GM23338 (cell line): ENCODE data around the gene CCDC81. TPM values are rescaled to one million over a fixed set of nuclear protein-coding genes. Genes with fewer than 3 reads are reported as not detected.
A peak's percentile ranks its signal among the peaks of the same experiment; 100 is the strongest.

Experiments
- ATAC-seq: fragments of 200-7000 bp; cut with Tn5 transposase; 3 replicates; pipeline ENCODE4 v1.9.1; 2020
- DNase-seq: peaks from one replicate; pipeline ENCODE4 v3.0.0-alpha.2; 2015; ENCODE audit warnings: low spot score
- H2AFZ ChIP-seq: fragments of 200-600 bp; sonication (generic); 2 replicates; pipeline ENCODE4 v1.8.0; 2016; ENCODE audit warnings: antibody characterized with exemption, mild to moderate bottlenecking, moderate library complexity
- H3F3A ChIP-seq: fragments of 200-600 bp; sonication (generic); replicated peaks from 2 replicates; pipeline ENCODE4 v1.8.0; 2017; ENCODE audit warnings: antibody characterized with exemption, mixed run types, low read depth
- H3K27ac ChIP-seq: fragments of 200-600 bp; sonication (generic); 2 replicates; pipeline ENCODE4 v1.6.1; 2016; ENCODE audit warnings: low read depth
- H3K27me3 ChIP-seq: fragments of 200-600 bp; sonication (generic); 2 replicates; pipeline ENCODE4 v1.8.0; 2016; ENCODE audit warnings: mild to moderate bottlenecking, mixed run types, moderate library complexity; ENCODE audit not compliant: insufficient read depth
- H3K36me3 ChIP-seq: fragments of 200-600 bp; sonication (generic); 2 replicates; pipeline ENCODE4 v1.8.0; 2016; ENCODE audit warnings: mild to moderate bottlenecking; ENCODE audit not compliant: insufficient read depth
- H3K4me1 ChIP-seq: fragments of 200-600 bp; sonication (generic); 2 replicates; pipeline ENCODE4 v1.8.0; 2016; ENCODE audit warnings: mild to moderate bottlenecking, moderate library complexity; ENCODE audit not compliant: insufficient read depth
- H3K4me2 ChIP-seq: fragments of 200-600 bp; sonication (generic); 2 replicates; pipeline ENCODE4 v1.7.1; 2017; ENCODE audit warnings: mixed run types
- H3K4me3 ChIP-seq: fragments of 200-600 bp; sonication (generic); 2 replicates; pipeline ENCODE4 v1.6.1; 2016; ENCODE audit warnings: mixed run types
- H3K79me2 ChIP-seq: fragments of 200-600 bp; sonication (generic); replicated peaks from 2 replicates; pipeline ENCODE4 v1.8.0; 2017; ENCODE audit warnings: mild to moderate bottlenecking; ENCODE audit not compliant: insufficient read depth
- H3K9me2 ChIP-seq: fragments of 200-600 bp; sonication (generic); 2 replicates; pipeline ENCODE4 v1.8.0; 2017; ENCODE audit not compliant: insufficient read depth
- H4K20me1 ChIP-seq: fragments of 200-600 bp; sonication (generic); replicated peaks from 2 replicates; pipeline ENCODE4 v1.8.0; 2017; ENCODE audit warnings: mild to moderate bottlenecking; ENCODE audit not compliant: insufficient read depth
- H3K27ac Mint-ChIP-seq: 2 replicates; pipeline ENCODE4 v1.8.0; 2020; ENCODE audit warnings: inconsistent platforms, mild to moderate bottlenecking, moderate library complexity, mixed read lengths
- H3K27me3 Mint-ChIP-seq: 3 replicates; pipeline ENCODE4 v1.8.0; 2022; ENCODE audit warnings: low read depth, mild to moderate bottlenecking, moderate library complexity, mixed read lengths, inconsistent platforms; ENCODE audit not compliant: insufficient read depth, poor library complexity
- H3K36me3 Mint-ChIP-seq: 3 replicates; pipeline ENCODE4 v1.8.0; 2021; ENCODE audit warnings: low read depth, mild to moderate bottlenecking, inconsistent platforms, moderate library complexity, mixed read lengths
- H3K4me1 Mint-ChIP-seq: 3 replicates; pipeline ENCODE4 v1.8.0; 2020; ENCODE audit warnings: mild to moderate bottlenecking, inconsistent platforms, mixed read lengths
- H3K4me3 Mint-ChIP-seq: 3 replicates; pipeline ENCODE4 v1.8.0; 2021; ENCODE audit warnings: moderate library complexity, mild to moderate bottlenecking, inconsistent platforms, mixed read lengths
- H3K9me3 Mint-ChIP-seq: 3 replicates; pipeline ENCODE4 v1.8.0; 2020; ENCODE audit warnings: moderate library complexity, mild to moderate bottlenecking, inconsistent platforms, mixed read lengths
- CTCF ChIP-seq, 2 experiments: fragments of 200-600 bp in 1 of 2; sonication (generic) in 1 of 2; conservative IDR thresholded peaks; 2 replicates each; pipeline versions ENCODE4 v1.5.1 to v1.6.1; 2016 to 2017; ENCODE audit warnings: antibody characterized with exemption in 2 of 2, low read depth in 2 of 2, mild to moderate bottlenecking in 2 of 2, moderate library complexity in 1 of 2
- EZH2 ChIP-seq: fragments of 200-600 bp; sonication (generic); IDR thresholded peaks from one replicate; pipeline ENCODE4 v1.8.0; 2017; ENCODE audit warnings: antibody characterized with exemption, mild to moderate bottlenecking, low read depth; ENCODE audit not compliant: unreplicated experiment
- JUNB ChIP-seq: IDR thresholded peaks from one replicate; pipeline ENCODE4 v1.6.1; 2016; ENCODE audit warnings: antibody characterized with exemption; ENCODE audit not compliant: unreplicated experiment
- POLR2AphosphoS5 ChIP-seq: IDR thresholded peaks from 2 replicates; pipeline ENCODE4 v1.6.1; 2016; ENCODE audit warnings: antibody characterized with exemption, low read depth
- polyA plus RNA-seq: library from polyadenylated mRNA; unstranded; fragments of >200 nt; fragmentation: Nextera tagmentation; extraction: Ambion mirVana; gene quantifications from 2 replicates; pipeline ENCODE4 v1.2.1, GENCODE V29; 2016
- total RNA-seq: library from RNA; depleted of rRNA; stranded (reverse); fragments of >200 nt; shearing (Covaris generic); gene quantifications from 2 replicates; pipeline ENCODE4 v1.2.3, GENCODE V29; 2014

The CCDC81 gene
- total and polyA plus RNA-seq, 2 experiments from 2014 or later, result 0.37 to 4.3 TPM

- Histone ChIP-seq H3K4me3 (no peak overlapping the region), H4K20me1 (no peaks in the 10 kb centered on the region), H3K27me3 (no peaks in the 10 kb centered on the region), H3K4me1 (no peaks in the 10 kb centered on the region), H3K27ac (no peak overlapping the region), H3K36me3 (no peaks in the 10 kb centered on the region), H3K9me2 (no peaks in the 10 kb centered on the region), H2AFZ (no peak overlapping the region), H3K79me2 (no peaks in the 10 kb centered on the region), H3F3A (no peaks in the 10 kb centered on the region), H3K4me2 (no peak overlapping the region)
- ATAC-seq, result no peak
- H3K4me1 Mint-ChIP-seq, result no peaks in the 10 kb centered on the region
- H3K27me3 Mint-ChIP-seq, result no peaks in the 10 kb centered on the region
- no peaks in the 10 kb centered on the region for H3K36me3 Mint-ChIP-seq
- no peak for DNase-seq
- no peak overlapping the region for H3K4me3 Mint-ChIP-seq
- H3K27ac Mint-ChIP-seq, result no peak overlapping the region
- H3K9me3 Mint-ChIP-seq, result no peaks in the 10 kb centered on the region
- TF ChIP-seq POLR2AphosphoS5, result no peak
- no peak for TF ChIP-seq JUNB
- peak; percentile 40 to 47; a peak in 3 of 4 replicates for TF ChIP-seq CTCF (conservative IDR thresholded peaks at IDR 0.05; ENCODE audit: low read depth in 2 of 2)
Measured at GRCh38 chr11:86408845-86409244, 34.2 kb downstream of the CCDC81 start.

- Histone ChIP-seq H3K4me2 (no peak overlapping the region), H3K4me3 (no peak overlapping the region), H3K36me3 (no peaks in the 10 kb centered on the region), H3K27me3 (no peaks in the 10 kb centered on the region), H3K79me2 (no peaks in the 10 kb centered on the region), H3K9me2 (no peaks in the 10 kb centered on the region), H3K4me1 (no peaks in the 10 kb centered on the region), H3K27ac (no peak overlapping the region), H2AFZ (no peak overlapping the region), H3F3A (no peaks in the 10 kb centered on the region), H4K20me1 (no peaks in the 10 kb centered on the region)
- no peak overlapping the region for H3K27ac Mint-ChIP-seq
- no peaks in the 10 kb centered on the region for H3K9me3 Mint-ChIP-seq
- no peak overlapping the region for H3K4me3 Mint-ChIP-seq
- H3K36me3 Mint-ChIP-seq, result no peaks in the 10 kb centered on the region
- TF ChIP-seq POLR2AphosphoS5 (no peak), EZH2 (no peak)
- ATAC-seq, result no peak
- no peak for DNase-seq
- peaks cover 4% of the 10 kb centered on the region; the same call in 1 of the 3 replicates for H3K4me1 Mint-ChIP-seq
- H3K27me3 Mint-ChIP-seq, result no peaks in the 10 kb centered on the region
Measured at GRCh38 chr11:86414032-86414431, 39.3 kb downstream of the CCDC81 start.

- Mint-ChIP-seq H3K4me1 (peaks cover 4% of the 10 kb centered on the region; the same call in 1 of the 3 replicates), H3K27me3 (peaks cover 1% of the 10 kb centered on the region), H3K9me3 (no peaks in the 10 kb centered on the region), H3K4me3 (no peak overlapping the region), H3K27ac (no peak overlapping the region), H3K36me3 (no peaks in the 10 kb centered on the region)
- Histone ChIP-seq H3K4me1 (no peaks in the 10 kb centered on the region), H3F3A (no peaks in the 10 kb centered on the region), H3K9me2 (no peaks in the 10 kb centered on the region), H3K4me3 (no peak overlapping the region), H2AFZ (no peak overlapping the region), H3K79me2 (no peaks in the 10 kb centered on the region), H3K4me2 (no peak overlapping the region), H3K36me3 (no peaks in the 10 kb centered on the region), H4K20me1 (no peaks in the 10 kb centered on the region), H3K27ac (no peak overlapping the region), H3K27me3 (no peaks in the 10 kb centered on the region)
- no peak for DNase-seq
- 0 out of 4 replicates have a peak, but pooled peaks of 1 of the 2 experiments have one; percentile 14 for TF ChIP-seq CTCF (conservative IDR thresholded peaks at IDR 0.05; ENCODE audit: low read depth in 2 of 2)
- no peak for TF ChIP-seq EZH2
- no peak for ATAC-seq
Measured at GRCh38 chr11:86415026-86415425, 40.3 kb downstream of the CCDC81 start.
